PC-3 (cell line): ENCODE measurements around the gene LTBP3.

Source experiments
- CTCF ChIP-seq: fragments of 300-600 bp; sonication (generic); conservative IDR thresholded peaks from 2 replicates; pipeline ENCODE4 v1.5.1; 2017; ENCODE audit warnings: antibody characterized with exemption, low read depth, mild to moderate bottlenecking, low read length
- EZH2 ChIP-seq: fragments of 300-600 bp; sonication (generic); IDR thresholded peaks from one replicate; pipeline ENCODE4 v1.6.1; 2017; ENCODE audit warnings: antibody characterized with exemption, mild to moderate bottlenecking, low read length; ENCODE audit not compliant: unreplicated experiment
- EZH2phosphoT487 ChIP-seq: fragments of 300-600 bp; sonication (generic); IDR thresholded peaks from 2 replicates; pipeline ENCODE4 v1.6.1; 2018; ENCODE audit warnings: mild to moderate bottlenecking, antibody characterized with exemption, low read length, borderline replicate concordance

GRCh38 chr11:65501186-65501471, 57.0 kb downstream of the LTBP3 start:
- no peak for TF ChIP-seq CTCF
- no peak for TF ChIP-seq EZH2
- TF ChIP-seq EZH2phosphoT487: no peak
